Stimulated activated CD4-positive, alpha-beta T cell treated with anti-CD3 and anti-CD28 coated beads, Interleukin-15, amount 100 ng/mL, for 1 hour (primary cell): ENCODE results near the gene ZNF274.
"Not testable (repeated sequence)": the region's sequence is repeated elsewhere in the genome, so short reads cannot be mapped to it uniquely, and the experiment has no call there.

Source experiments
- DNase-seq, 2 donors: peaks; one replicate each; pipeline ENCODE4 v3.0.0-alpha.2; 2020; ENCODE audit warnings: low read depth in 1 of 2, low spot score in 1 of 2

Gene ZNF274

DNA sequence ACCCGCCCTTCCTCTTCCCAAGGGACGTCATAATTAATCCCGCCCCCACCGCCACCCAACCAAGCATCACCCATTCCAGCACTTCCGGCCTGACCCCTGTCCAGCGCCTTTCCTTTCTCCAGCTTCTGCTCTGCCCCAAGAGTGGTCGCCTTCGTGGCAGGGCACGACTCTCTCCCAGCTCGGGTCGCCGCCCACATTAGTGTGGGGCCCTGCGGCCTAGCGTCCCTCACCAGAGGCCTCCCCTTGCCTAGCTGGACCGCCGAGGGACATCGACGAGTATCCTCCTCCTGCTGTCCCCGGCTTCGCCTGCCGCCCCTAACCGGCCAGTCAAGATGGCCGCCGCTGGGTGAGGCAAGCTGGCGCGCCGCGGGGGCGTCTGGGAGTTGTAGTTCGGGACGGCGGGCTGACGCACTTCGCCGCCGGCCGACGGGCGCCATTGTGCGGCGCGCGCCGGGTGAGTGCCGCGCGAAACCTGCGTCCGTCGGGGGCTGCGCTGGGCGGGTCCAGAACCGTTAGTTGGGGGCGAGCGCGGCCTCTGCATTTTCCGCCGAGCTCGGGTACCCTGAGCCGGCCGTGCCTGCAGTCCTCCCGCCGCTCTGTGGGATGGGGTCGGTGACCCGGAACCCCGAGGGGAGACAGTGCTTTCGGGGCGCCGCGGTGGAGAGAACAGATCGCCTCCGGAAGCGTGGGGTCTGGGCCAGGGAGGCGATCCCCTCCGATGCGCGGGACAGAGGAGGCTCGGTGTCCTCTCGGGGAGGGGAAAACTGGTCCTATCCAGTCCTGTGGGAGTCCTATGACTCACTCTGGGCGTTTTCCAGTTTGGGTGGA lies at the start of gene ZNF274:
Gene ZNF274 (plus strand): TSS at position 73 of the 828 bp plus-strand sequence. CDS start 905 bp downstream, outside the sequence.
- DNase-seq, result peak; percentile 87 to 92

DNA sequence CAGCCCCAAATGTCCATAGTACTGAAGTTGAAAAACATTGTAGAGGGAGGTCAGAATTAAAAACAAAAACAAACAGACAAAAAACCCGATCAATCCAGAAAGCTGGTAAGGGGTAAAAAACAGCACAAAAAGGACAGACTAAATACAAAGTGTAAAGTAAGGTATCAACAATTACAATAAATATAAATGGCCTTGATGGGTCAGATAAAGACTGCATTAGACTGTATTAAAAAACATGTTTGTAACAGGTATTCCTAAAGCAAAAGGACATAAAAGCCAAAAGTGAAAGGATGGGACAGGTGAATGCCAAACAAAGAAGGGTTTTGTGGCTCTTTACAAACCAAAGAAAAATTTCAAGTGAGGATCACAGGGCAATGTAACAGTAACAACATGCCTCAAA lies 48.6 kb upstream of the ZNF274 start:
- no peak for DNase-seq

DNA sequence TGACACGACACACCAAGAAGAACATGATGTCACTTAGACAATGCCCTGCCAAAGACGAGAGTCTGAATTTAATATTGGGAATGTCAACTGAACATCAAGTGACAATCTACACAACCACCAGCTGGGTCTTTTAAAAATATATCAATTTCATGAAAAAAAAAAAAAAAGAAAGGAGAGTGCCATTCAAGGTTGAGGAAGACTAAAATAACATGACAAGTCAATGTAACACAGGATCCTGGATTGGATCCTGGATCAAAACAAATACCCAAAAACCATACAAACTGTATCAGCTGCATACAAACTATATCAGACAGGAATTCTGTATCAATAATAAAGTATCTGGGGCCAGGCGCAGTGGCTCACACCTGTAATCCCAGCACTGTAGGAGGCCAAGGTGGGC lies 37.0 kb upstream of the ZNF274 start:
- DNase-seq, result no peak

DNA sequence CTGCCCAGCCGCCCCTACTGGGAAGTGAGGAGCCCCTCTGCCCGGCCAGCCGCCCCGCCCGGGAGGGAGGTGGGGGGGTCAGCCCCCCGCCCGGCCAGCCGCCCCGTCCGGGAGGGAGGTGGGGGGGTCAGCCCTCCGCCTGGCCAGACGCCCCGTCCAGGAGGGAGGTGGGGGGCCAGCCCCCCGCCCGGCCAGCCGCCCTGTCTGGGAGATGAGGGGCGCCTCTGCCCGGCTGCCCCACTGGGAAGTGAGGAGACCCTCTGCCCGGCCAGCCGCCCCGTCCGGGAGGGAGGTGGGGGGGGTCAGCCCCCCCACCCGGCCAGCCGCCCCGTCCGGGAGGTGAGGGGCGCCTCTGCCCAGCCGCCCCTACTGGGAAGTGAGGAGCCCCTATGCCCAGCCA lies 35.4 kb upstream of the ZNF274 start:
- not testable (repeated sequence) for DNase-seq

DNA sequence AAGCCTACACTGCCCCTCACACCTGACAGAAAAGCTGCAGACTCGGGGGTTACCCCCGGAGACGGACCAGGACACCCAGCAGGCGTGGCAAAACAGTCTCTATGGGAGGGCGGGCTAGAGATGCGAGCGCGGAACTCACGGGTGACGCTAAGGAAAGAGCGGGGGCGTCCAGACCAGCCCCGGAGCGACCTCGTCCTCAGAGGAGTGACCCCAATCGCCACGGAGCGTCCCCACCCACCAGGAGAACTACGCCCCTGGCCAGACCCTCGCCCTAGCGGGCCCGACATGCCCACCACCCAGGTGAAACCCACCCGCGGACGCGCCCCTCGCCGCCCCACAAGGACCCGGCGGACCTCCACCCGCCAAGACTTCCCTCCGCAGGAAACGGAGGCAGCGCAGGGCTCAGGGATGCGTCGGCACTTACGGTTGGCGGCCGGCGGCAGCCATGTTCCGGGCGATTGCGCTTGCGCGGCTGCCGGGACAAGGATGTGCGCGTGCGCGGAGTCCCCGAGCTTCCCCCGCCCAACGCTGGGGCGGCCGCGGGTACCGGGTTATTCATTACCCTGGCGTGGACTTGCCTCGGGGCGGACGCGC lies 32.4 kb upstream of the ZNF274 start, which contains the start of gene ZNF329:
Gene ZNF329 (minus strand): TSS at position 462 of the 594 bp plus-strand sequence. CDS start 21,286 bp downstream, outside the sequence.
- peak; percentile 84 to 94 for DNase-seq

DNA sequence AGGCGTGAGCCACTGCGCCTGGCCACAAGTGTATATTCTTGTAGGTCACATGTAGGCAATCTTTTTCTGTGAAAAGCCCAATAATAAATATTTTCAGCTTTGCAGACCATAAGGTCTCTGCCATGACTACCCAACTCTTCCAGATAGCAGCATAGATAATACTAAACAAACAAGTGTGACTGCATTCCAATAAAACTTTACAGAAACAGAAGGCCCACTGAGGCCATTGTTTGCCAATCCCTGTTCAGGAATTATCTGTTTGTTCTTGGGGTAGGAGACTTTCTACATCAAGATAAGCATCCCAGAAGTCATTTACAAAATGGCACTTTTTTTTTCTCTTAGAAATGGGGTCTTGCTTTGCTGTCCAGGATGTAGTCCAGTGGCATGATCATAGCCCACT lies 29.5 kb upstream of the ZNF274 start:
- no peak for DNase-seq

DNA sequence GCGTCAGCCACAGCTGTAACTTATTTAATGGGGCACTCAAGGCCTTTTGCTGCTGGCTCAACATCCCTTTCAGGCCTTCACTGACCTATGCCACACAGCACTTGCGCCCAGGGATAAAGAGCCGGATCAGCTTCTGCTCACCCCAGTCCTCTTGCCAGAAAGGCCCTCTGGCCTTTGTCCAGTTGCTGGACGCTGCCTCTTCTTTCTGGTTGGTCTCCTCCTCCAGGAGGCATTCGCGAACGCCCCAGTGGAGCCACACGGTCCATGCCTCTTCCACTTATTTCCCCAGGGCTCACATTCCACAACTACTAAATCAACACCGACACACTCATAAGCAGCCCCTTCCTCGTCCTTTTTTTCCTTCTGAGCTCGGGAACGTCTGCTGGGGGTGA lies 28.6 kb upstream of the ZNF274 start:
- DNase-seq, result no peak

DNA sequence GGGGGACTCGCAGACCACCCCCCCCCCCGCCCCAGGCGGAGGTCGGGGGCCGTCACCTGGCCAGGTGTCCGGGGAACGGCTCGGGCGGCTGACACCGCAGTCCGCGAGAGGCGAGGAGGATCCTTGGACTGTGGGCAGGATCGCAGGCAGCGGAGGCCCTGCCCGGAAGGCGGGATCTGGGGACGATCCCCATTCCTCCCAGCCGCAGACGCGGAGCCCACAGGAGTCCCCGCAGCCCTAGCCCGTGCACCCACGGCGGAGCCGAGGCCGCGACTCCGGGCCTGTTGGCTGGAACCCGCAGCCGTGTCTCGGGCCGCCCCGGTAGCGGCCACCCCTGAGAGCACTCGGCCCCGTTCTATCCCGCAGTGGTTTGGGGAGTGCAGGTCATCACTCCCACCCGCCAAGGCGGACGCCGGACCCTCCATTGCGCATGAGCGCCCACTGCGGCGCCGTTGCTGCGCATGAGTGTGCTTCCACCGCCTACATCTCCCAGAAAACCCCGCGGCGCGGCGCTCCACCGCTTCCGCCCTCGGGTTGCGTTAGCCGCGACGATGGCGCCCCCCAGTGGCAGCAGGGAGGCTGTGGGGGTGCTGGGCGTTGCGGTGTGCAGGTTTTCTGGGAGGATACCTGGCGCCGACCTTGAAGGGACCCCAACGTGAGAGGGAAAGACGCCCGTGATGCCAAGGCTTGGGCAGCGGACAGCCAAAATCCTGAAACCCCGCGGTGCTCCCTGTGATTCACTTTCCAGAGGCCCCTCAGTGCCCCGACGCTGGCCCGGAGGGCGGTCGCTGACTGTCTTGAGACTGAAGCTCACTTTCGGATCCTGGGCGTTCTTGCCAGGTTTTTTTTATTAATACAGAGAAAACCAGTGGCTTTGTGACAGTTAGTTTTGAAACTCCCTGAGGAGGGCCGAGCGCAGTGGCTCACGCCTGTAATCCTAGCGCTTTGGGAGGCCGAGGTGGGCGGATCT lies 27.9 kb upstream of the ZNF274 start:
- peak; percentile 97 to 99 for DNase-seq

DNA sequence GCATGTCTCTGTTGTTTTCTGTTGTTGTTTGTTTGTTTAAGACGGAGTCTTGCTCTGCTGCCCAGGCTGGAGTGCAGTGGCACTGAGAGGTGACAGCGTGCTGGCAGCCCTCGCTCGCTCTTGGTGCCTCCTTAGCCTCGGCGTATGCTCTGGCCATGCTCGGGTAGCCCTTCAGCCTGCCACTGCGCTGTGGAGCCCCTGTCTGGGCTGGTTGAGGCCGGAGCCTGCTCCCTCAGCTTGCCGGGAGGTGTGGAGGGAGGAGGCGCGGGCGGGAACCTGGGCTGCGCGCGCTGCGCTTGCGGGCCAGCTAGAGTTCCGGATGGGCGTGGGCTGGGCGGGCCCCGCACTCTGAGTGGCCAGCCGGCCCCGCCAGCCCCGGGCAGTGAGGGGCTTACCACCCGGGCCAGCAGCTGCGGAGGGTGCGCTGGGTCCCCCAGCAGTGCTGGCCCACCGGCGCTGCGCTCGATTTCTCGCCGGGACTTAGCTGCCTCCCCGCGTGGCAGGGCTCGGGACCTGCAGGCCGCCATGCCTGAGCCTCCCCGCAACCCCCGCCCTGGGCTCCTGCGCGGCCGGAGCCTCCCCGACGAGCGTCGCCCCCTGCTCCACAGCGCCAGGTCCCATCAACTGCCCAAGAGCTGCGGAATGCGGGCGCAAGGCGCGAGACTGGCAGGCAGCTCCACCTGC lies 25.7 kb upstream of the ZNF274 start:
- DNase-seq, result no peak

DNA sequence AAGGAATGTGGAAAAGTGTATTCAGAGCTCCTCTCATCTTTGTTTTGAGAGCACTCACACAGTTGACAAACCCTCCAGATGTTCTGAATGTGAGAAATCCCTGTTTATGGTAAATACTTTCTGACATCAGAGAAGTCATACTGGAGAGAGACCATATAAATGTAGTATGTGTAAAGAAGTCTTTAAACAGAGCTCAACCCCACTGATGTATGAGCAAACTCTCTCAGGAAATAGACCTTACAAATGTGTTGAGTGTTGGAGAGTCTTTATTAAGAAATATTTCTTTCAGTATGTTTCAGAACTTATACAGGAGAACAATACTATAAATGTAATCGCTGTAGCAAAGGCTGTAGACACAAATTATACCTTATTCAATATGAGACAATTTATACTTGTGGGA lies 16.6 kb upstream of the ZNF274 start:
- DNase-seq, result no peak

DNA sequence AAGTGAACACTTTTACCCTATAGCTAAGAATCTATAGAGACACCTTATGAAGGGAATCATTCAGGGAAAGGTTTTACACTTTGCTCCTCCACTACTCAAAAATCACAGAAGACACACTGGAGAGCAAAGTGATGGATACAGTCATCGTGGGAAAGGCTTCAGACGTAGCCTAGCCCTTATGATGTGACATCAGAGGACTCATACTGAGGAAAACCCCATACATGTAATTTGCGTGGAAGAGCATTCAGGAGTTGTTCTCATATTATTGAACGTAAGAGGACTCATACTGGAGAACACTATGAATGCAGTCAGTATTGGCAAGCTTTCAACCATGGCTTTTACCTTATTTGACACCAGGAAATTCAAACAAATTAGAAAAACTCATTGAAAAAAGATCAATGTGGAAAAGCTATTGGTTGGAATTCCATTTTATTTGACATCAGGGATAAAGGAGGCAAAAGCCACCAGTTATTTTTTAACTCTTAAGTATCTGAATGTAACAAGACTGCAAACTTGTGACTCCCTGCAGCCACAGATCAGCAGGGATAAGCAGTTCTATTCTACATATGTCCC lies 16.1 kb upstream of the ZNF274 start:
- DNase-seq, result no peak

DNA sequence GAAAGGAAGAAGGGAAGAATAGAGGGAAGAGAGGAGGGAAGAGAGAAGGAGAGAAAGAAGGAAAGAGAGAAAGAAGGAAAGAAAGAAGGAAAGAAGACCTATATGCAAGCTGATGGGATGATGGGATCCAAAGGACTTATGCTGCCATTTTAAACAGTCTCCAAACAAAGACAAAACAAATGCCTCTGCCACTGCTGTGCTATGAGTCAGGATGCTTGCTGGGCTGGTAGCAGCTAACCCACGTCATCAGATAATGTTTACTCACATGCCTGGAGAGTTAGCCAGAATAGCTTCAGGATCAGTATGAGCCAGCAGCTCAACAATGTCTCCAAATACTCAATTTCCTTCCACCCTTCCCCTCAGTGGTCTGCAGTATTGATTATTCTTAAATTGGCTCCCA lies 12.0 kb upstream of the ZNF274 start:
- no peak for DNase-seq

DNA sequence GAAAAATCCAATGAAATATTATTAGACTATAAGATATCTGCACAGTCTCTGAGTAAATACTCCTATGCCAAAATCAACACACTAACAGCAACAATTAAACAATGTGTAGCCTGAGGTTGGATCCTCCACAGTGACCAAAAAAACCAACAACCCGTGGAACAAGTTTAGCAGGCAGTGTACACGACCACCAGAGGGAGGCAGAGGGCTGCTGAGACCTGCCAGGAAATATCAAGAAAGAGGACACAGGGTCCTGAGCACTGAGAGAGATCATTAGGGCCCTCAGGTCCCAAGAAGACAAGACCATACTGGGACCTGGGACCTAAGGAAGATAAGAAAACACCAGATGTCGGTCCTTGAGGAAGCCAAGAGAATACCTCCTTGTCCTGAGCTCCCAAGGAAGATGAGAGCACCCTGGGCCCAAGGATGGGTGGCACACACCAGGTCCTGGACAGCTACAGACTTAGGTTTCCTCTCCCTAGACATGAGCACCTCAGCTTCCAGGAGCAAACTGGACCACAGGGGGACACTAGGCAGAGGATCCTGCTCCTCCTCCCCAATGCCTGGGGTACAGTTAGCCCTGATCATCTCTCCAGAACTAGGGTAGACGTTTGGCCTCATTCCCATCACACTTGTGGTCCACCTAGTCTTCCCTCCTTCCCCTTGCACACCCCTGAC lies 822 bp upstream of the ZNF274 start:
- peak; percentile 26 to 45 for DNase-seq

DNA sequence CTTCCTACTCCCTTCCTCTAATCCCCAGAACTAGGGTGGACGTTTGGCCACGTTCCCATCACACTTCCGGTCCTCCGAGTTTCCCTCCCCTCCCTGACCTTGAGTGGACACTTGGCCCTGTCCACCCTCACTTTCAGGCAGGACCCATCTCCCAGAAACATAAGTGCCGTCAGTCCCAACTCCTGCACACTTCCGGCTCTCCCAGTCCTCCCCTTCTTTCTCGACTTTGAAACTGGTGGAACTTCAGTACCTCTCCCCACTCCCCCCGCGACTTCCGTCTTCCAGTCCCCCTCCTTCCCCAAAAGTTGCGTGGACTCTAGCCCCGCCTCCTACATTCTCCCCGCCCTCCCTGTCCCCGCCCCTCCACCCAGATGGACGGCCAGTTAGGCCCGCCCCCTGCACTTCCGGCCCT lies 278 bp upstream of the ZNF274 start:
- peak in 1 of 2 donors; percentile 63 for DNase-seq

DNA sequence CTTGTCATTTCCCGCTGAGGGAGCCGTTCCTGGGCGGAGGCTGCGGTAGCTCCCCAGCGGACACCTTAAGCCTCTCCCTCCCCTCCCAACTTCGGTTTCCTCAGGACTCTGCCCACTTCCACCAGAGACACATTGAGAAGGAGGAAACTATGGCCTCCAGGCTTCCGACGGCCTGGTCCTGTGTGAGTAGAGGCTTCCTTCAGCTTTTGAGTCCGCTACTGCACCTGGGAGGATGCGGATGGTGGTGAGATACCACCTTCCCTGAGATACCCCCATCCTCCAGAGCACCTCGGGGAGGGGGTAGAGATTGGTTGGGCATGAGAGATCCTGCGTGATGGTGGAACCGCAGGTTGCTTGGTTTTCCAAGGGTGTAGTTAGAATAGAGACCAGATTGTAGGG lies 955 bp downstream of the ZNF274 start:
- DNase-seq, result no peak

DNA sequence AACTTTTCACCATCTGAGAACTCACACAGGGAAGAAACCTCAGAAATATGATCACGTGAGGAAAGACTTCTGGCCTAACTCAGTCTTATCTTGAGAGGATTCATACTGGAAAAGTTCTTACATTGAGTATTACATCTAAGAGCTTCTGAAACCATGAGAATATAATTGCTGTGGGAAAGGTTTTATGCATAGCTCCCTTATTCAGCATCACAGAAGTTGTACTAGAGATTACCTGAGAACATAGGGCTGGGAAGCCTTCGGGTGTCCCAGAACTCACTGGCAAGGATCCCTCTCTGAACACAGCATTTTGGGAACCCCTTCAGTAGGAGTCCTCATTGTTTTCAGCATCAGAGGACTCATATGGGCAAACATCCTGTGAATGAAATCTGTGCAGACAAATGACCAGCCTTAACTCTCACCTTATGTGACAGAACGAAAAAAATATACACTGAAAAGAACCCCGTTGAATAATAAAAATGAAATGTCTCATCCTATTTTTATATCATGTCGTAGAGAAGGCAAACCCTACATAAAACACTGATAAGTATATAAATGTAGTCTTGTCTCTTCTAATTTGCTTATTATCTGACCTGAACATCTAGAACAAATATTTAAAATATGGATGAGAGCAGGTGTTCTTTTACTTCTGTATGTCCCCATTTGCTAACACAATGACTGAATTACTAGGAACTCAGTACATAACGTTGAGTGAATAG lies 14.2 kb downstream of the ZNF274 start:
- no peak for DNase-seq

DNA sequence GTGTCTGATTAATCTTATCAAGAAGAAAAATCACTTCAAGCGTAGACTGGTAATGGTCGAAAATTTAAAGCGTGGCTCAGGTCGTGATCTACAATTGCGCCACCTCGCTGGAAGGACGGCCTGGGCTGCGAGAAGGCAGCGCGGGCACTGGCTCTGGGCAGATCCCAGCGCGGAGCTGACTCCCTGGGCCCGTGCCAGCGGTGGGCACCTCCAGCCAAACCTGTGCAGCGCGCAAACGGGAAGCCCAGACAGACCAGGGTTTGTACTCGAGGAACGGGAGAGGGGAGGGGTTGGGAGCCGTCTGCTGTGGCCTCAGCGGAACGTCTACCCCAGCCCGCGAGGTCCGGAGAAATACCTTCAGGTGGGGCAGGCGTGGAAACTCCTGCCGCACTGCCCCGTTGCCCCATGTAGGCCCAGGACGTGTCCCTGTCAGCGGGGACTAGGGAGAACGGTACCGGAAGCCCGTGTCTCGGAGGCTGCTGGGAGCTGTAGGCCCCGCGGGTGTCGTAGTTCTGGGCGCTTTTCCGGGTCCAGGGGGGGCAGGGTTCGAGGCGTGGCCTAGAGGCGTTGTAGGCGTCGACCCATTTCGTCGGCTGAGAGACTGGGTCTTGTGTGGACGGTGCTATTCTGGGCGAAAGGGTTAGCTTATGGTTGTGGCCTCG lies 21.1 kb downstream of the ZNF274 start:
- no peak for DNase-seq

DNA sequence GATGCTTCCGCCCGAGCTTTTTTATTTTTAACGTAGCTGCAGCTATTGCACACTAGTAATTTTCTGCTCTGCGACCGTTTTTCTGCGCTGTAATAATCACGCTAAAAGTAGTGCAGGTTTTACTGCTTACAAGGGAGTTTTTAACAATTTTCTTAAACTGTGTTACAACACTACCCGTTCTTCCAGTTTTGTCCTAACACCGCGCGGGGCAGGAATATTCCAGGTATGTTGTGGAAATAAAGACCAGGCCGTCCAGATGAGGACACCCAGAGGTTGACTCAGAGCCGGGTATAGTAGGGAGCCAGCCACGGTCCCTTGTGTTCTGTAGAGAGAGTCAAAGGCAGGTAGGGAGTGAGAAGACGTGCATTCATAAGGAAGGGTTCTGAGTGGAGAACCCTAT lies 21.7 kb downstream of the ZNF274 start:
- no peak for DNase-seq

DNA sequence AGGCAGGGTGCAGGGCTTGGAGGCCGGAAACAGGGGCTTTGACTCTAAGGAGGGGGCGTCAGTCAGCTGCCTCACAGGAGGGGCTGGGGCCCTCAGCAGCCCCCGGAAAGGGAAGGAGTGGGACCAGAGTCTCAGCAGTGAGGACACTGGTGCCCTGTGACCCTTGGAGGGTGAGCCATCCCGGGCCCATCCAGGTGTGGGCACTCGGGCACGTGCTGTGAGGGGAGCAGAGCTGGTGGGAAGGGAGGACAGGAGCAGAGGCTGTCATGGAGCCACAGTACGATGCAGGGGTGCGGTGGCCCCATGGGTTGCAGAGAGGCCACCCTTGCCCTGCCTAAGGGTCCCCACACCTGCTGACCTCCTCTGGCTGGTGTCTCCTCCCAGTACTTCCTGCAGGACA lies 26.7 kb downstream of the ZNF274 start:
- no peak for DNase-seq
